H1 (cell line): Measurements from ENCODE around the gene GLIS2. TPM values are rescaled to one million over a fixed set of nuclear protein-coding genes. Genes with fewer than 3 reads are reported as not detected.

Source experiments
- CTCF ChIA-PET: fragments of 300-600 bp; sonication (Branson Sonifier 250); formaldehyde crosslinking; loops from one replicate; lab custom pipeline; 2021; ENCODE audit not compliant: partially characterized antibody; lab: Charles Lee
- POLR2A ChIA-PET: fragments of 300-600 bp; sonication (Branson Sonifier 250); formaldehyde crosslinking; loops from one replicate; lab custom pipeline; 2021; ENCODE audit warnings: inconsistent platforms; ENCODE audit not compliant: partially characterized antibody; lab: Charles Lee
- DNase-seq, 2 experiments: peaks; one replicate each; pipeline versions ENCODE4 v3.0.0 to v3.0.0-alpha.2; 2010 to 2022; ENCODE audit warnings: low spot score in 2 of 2, low read depth in 1 of 2, mixed read lengths in 1 of 2
- FAIRE-seq: peaks from 2 replicates; lab custom pipeline; 2011; peaks lifted over from hg19 to GRCh38; lab: Jason Lieb, UNC
- H2AFZ ChIP-seq: 2 replicates; pipeline ENCODE4 v1.8.1; 2012; ENCODE audit warnings: low read length, inconsistent platforms
- H2AK5ac ChIP-seq: 2 replicates; pipeline ENCODE4 v1.6.1; 2013; ENCODE audit warnings: low read depth, low read length
- H2BK120ac ChIP-seq: replicated peaks from 2 replicates; pipeline ENCODE3; 2013; ENCODE audit warnings: low read depth, low read length, inconsistent platforms
- H2BK12ac ChIP-seq: 2 replicates; pipeline ENCODE4 v1.6.1; 2013; ENCODE audit warnings: low read depth, low read length
- H2BK15ac ChIP-seq: 2 replicates; pipeline ENCODE4 v1.6.1; 2013; ENCODE audit warnings: low read length
- H2BK20ac ChIP-seq: 2 replicates; pipeline ENCODE4 v1.6.1; 2013; ENCODE audit warnings: low read length
- H2BK5ac ChIP-seq: 2 replicates; pipeline ENCODE4 v1.6.1; 2013; ENCODE audit warnings: low read depth, low read length
- H3K14ac ChIP-seq: 2 replicates; pipeline ENCODE4 v1.6.1; 2013; ENCODE audit warnings: inconsistent platforms; ENCODE audit not compliant: insufficient read length
- H3K18ac ChIP-seq: 2 replicates; pipeline ENCODE4 v1.6.1; 2013; ENCODE audit warnings: low read length; ENCODE audit errors: extremely low read depth
- H3K23ac ChIP-seq: 2 replicates; pipeline ENCODE4 v1.6.1; 2013; ENCODE audit warnings: inconsistent platforms; ENCODE audit not compliant: insufficient read length
- H3K23me2 ChIP-seq: 2 replicates; pipeline ENCODE4 v1.6.1; 2013; ENCODE audit warnings: low read depth, low read length
- H3K27ac ChIP-seq: 2 replicates; pipeline ENCODE4 v1.6.1; 2011; ENCODE audit warnings: low read depth, low read length, inconsistent platforms
- H3K27me3 ChIP-seq, 4 experiments: replicated peaks in 1 of 4; 1 replicate in 1 of 4; 2 replicates in 3 of 4; pipeline versions ENCODE4 v1.6.1 to v1.8.1; 2011 to 2013; ENCODE audit warnings: low read length in 3 of 4, mild to moderate bottlenecking in 3 of 4, inconsistent platforms in 2 of 4, mixed read lengths in 2 of 4, moderate library complexity in 1 of 4; ENCODE audit not compliant: control insufficient read depth in 3 of 4, insufficient read depth in 3 of 4; ENCODE audit errors: extremely low read depth in 1 of 4
- H3K36me3 ChIP-seq, 4 experiments: 2 replicates each; pipeline versions ENCODE4 v1.6.1 to v1.8.1; 2011 to 2013; ENCODE audit warnings: mild to moderate bottlenecking in 4 of 4, low read length in 3 of 4, moderate library complexity in 2 of 4, control low read depth in 1 of 4, inconsistent platforms in 1 of 4; ENCODE audit not compliant: insufficient read depth in 4 of 4, control insufficient read depth in 2 of 4
- H3K4ac ChIP-seq: replicated peaks from 2 replicates; pipeline ENCODE3; 2013; ENCODE audit warnings: low read length, low read depth, mixed read lengths, inconsistent platforms; ENCODE audit not compliant: insufficient read length
- H3K4me1 ChIP-seq, 4 experiments: replicated peaks in 1 of 4; 1 replicate in 1 of 4; 2 replicates in 3 of 4; pipeline versions ENCODE4 v1.6.1 to v1.8.1; 2011 to 2013; ENCODE audit warnings: low read length in 3 of 4, inconsistent platforms in 2 of 4, mixed read lengths in 1 of 4; ENCODE audit not compliant: insufficient read depth in 4 of 4, control insufficient read depth in 3 of 4
- H3K4me2 ChIP-seq, 2 experiments: 2 replicates each; pipeline versions ENCODE4 v1.6.1 to v1.8.1; 2011 to 2013; ENCODE audit warnings: low read depth in 2 of 2, low read length in 2 of 2, control low read depth in 1 of 2, inconsistent platforms in 1 of 2, mild to moderate bottlenecking in 1 of 2; ENCODE audit not compliant: insufficient read depth in 1 of 2
- H3K4me3 ChIP-seq, 4 experiments: fragments of 200-600, 300-600 bp in 1 of 4; sonication (generic), shearing (Covaris generic), sonication (Bioruptor Twin) in 1 of 4; 2 replicates each; pipeline versions ENCODE4 v1.5.1 to v1.8.1; 2011 to 2016; ENCODE audit warnings: low read length in 4 of 4, low read depth in 3 of 4, control low read depth in 2 of 4, inconsistent platforms in 2 of 4, mild to moderate bottlenecking in 2 of 4, mixed read lengths in 1 of 4, moderate library complexity in 1 of 4; ENCODE audit not compliant: insufficient read depth in 2 of 4; ENCODE audit errors: extremely low read depth in 1 of 4
- H3K56ac ChIP-seq: replicated peaks from 2 replicates; pipeline ENCODE3; 2013; ENCODE audit warnings: low read depth, mild to moderate bottlenecking, mixed read lengths, low read length, inconsistent platforms; ENCODE audit not compliant: insufficient read length
- H3K79me1 ChIP-seq: 2 replicates; pipeline ENCODE4 v1.6.1; 2013; ENCODE audit warnings: low read depth, low read length, control low read depth
- H3K79me2 ChIP-seq, 2 experiments: 2 replicates each; pipeline versions ENCODE4 v1.6.1 to v1.8.1; 2012 to 2013; ENCODE audit warnings: low read length in 2 of 2, mild to moderate bottlenecking in 2 of 2, inconsistent platforms in 1 of 2; ENCODE audit not compliant: insufficient read depth in 2 of 2, control insufficient read depth in 1 of 2
- H3K9ac ChIP-seq, 4 experiments: replicated peaks in 1 of 4; 1 replicate in 1 of 4; 2 replicates in 3 of 4; pipeline versions ENCODE4 v1.6.1 to v1.8.1; 2011 to 2013; ENCODE audit warnings: low read depth in 3 of 4, low read length in 3 of 4, control low read depth in 2 of 4, mild to moderate bottlenecking in 2 of 4, moderate library complexity in 2 of 4, inconsistent platforms in 1 of 4; ENCODE audit errors: extremely low read depth in 1 of 4
- H3K9me3 ChIP-seq, 2 experiments: 2 replicates each; pipeline versions ENCODE4 v1.6.1 to v1.8.1; 2012 to 2013; ENCODE audit warnings: mild to moderate bottlenecking in 2 of 2, moderate library complexity in 2 of 2, control low read depth in 1 of 2, inconsistent platforms in 1 of 2, low read depth in 1 of 2, low read length in 1 of 2, mixed read lengths in 1 of 2; ENCODE audit not compliant: insufficient read depth in 2 of 2
- H4K20me1 ChIP-seq, 2 experiments: replicated peaks in 1 of 2; 2 replicates each; pipeline versions ENCODE3 to v1.8.1; 2011 to 2013; ENCODE audit warnings: inconsistent platforms in 2 of 2, low read length in 2 of 2, mild to moderate bottlenecking in 1 of 2; ENCODE audit not compliant: insufficient read depth in 2 of 2, control insufficient read depth in 1 of 2
- H4K5ac ChIP-seq: 2 replicates; pipeline ENCODE4 v1.6.1; 2013; ENCODE audit warnings: low read length, low read depth, mixed read lengths, inconsistent platforms; ENCODE audit not compliant: insufficient read length
- H4K8ac ChIP-seq: 2 replicates; pipeline ENCODE4 v1.8.0; 2013; ENCODE audit warnings: mild to moderate bottlenecking, moderate library complexity, low read length, inconsistent platforms; ENCODE audit not compliant: insufficient read depth; ENCODE audit errors: extremely low read depth
- H4K91ac ChIP-seq: replicated peaks from 2 replicates; pipeline ENCODE3; 2013; ENCODE audit warnings: low read length, mixed read lengths, inconsistent platforms; ENCODE audit not compliant: insufficient read length
- ASH2L ChIP-seq: fragments of 200-600, 300-600 bp; sonication (generic); IDR thresholded peaks from one replicate; pipeline ENCODE4 v1.7.1; 2017; ENCODE audit warnings: low read length
- ATF3 ChIP-seq: IDR thresholded peaks from 2 replicates; pipeline ENCODE4 v1.6.1; 2011; ENCODE audit warnings: low read depth, mild to moderate bottlenecking, low read length; ENCODE audit not compliant: insufficient read depth
- BACH1 ChIP-seq: IDR thresholded peaks from 2 replicates; pipeline ENCODE4 v1.6.1; 2012; ENCODE audit warnings: low read length, improper control_type of control experiment
- CBX8 ChIP-seq: fragments of 300-800, 300-1000 bp; sonication (generic); IDR thresholded peaks from 2 replicates; pipeline ENCODE4 v1.7.1; 2016; ENCODE audit warnings: low read depth, low read length, borderline replicate concordance
- NANOG ChIP-seq: IDR thresholded peaks from 2 replicates; pipeline ENCODE4 v1.6.1; 2011; ENCODE audit warnings: low read length, low read depth, mild to moderate bottlenecking, inconsistent platforms; ENCODE audit not compliant: insufficient read depth, poor library complexity, severe bottlenecking
- POLR2AphosphoS5 ChIP-seq: IDR thresholded peaks from 2 replicates; pipeline ENCODE4 v1.6.1; 2011; ENCODE audit warnings: low read depth, low read length
- POU5F1 ChIP-seq: IDR thresholded peaks from 2 replicates; pipeline ENCODE4 v1.6.1; 2011; ENCODE audit warnings: low read depth, mild to moderate bottlenecking, low read length, moderate library complexity
- RAD21 ChIP-seq, 2 experiments: IDR thresholded peaks in 1 of 2; conservative IDR thresholded peaks in 1 of 2; 2 replicates each; pipeline ENCODE4 v1.6.1; 2011; ENCODE audit warnings: low read depth in 2 of 2, low read length in 2 of 2, improper control_type of control experiment in 1 of 2, inconsistent platforms in 1 of 2, mild to moderate bottlenecking in 1 of 2, moderate library complexity in 1 of 2
- RBBP5 ChIP-seq: IDR thresholded peaks from 2 replicates; pipeline ENCODE4 v1.7.1; 2012; ENCODE audit warnings: low read depth, mild to moderate bottlenecking, inconsistent platforms, low read length, moderate library complexity, borderline replicate concordance
- WGBS, 2 experiments: shearing (Covaris generic) in 1 of 2; methylation state at CpG; one replicate each; pipeline versions ENCODE4 v1.1.6 to v1.1.7; 2013 to 2015; ENCODE audit warnings: low lambda C conversion rate in 2 of 2, mixed read lengths in 2 of 2, inconsistent platforms in 1 of 2, low coverage in 1 of 2, missing lambda C conversion rate in 1 of 2; ENCODE audit not compliant: insufficient replicate concordance in 2 of 2, insufficient coverage in 1 of 2, insufficient read length in 1 of 2; ENCODE audit errors: extremely low coverage in 1 of 2, missing lambda C conversion rate in 1 of 2; 5-methylcytosine and 5-hydroxymethylcytosine counted together
- polyA plus RNA-seq, 7 experiments: library from polyadenylated mRNA; depleted of rRNA in 3 of 7; stranded (reverse) in 5 of 7; unstranded in 2 of 7; fragments of >200 nt in 5 of 7; fragments of 200-250 nt in 2 of 7; gene quantifications; 1 replicate in 5 of 7; 2 replicates in 1 of 7; 4 replicates in 1 of 7; pipeline versions ENCODE4 v1.2.1 to v1.2.3, GENCODE V29; 2011 to 2013; ENCODE audit warnings: missing spikeins in 2 of 7, mixed read lengths in 2 of 7
- total RNA-seq: library from RNA; stranded (reverse); fragmentation: NEBNext Ultra II Directional; extraction: Animal tissue kit (Norgen Biotek cat#: 25700); gene quantifications from 2 replicates; pipeline ENCODE4 v1.2.1, GENCODE V29; 2021
- TF ChIP-seq, protein P1 (sequence below): IDR thresholded peaks from 2 replicates; pipeline ENCODE4 v1.6.1; 2012; ENCODE audit warnings: inconsistent platforms

Gene GLIS2
- total and polyA plus RNA-seq, 2 of the 8 experiments (the other 6 are each of a cell fraction or from before 2014, with no cell fraction given), result 4.3 to 17.4 TPM

GRCh38 chr16:4309102-4309832 lies 6.6 kb upstream of the GLIS2 start:
- H3K36me3 ChIP-seq, result peaks cover 0 to 3% (median under 1%) of the 10 kb centered on the region in 4 experiments; a peak in 1 of 8 replicates
- peaks cover 0 to 7% (median 4%) of the 10 kb centered on the region in 4 experiments; a peak in 6 of 7 replicates for H3K27me3 ChIP-seq
- H4K20me1 ChIP-seq, result peaks cover 0 to 6% of the 10 kb centered on the region in 2 experiments
- peaks cover 0 to 6% of the 10 kb centered on the region in 2 experiments; a peak in 1 of 4 replicates for H3K79me2 ChIP-seq
- peak overlapping the region; percentile 33 for H4K91ac ChIP-seq
- WGBS, 2 experiments, result 85% methylated on average over 14 of the region's 14 CpGs; no CpG with 5 or more reads in 1 of the 2 experiments
- H3K23ac ChIP-seq, result no peak overlapping the region
- H2BK20ac ChIP-seq, result 0 out of 2 replicates have a peak overlapping the region, but pooled peaks have one; percentile 48
- H3K4me3 ChIP-seq, result no peak overlapping the region
- H3K56ac ChIP-seq, result no peak overlapping the region
- peak overlapping the region; percentile 71 for H3K4ac ChIP-seq
- H2AK5ac ChIP-seq, result peak overlapping the region; percentile 88
- H3K79me1 ChIP-seq, result peaks cover 7% of the 10 kb centered on the region; the same call in 1 of the 2 replicates
- CTCF ChIA-PET, result interaction anchor here (0.6 to 16.7 kb wide), 24 partner anchors 8 to 94 kb away, joined by 3 to 300 read pairs (median 10); partner anchors contain the start of gene PAM16
- H3K18ac ChIP-seq, result no peak overlapping the region
- FAIRE-seq (no peak), DNase-seq (no peak)
- H3K9me3 ChIP-seq, result no peaks in the 10 kb centered on the region
- H3K4me2 ChIP-seq, result no peak overlapping the region
- no peak overlapping the region for H2BK120ac ChIP-seq
- H2BK12ac ChIP-seq, result peak overlapping the region; percentile 68; the same call in 1 of the 2 replicates
- no peak overlapping the region for H3K9ac ChIP-seq
- no peak overlapping the region for H3K14ac ChIP-seq
- no peak overlapping the region for H2AFZ ChIP-seq
- no peak overlapping the region for H4K5ac ChIP-seq
- H4K8ac ChIP-seq, result no peak overlapping the region; the same call in 1 of the 2 replicates
- no peak overlapping the region for H3K27ac ChIP-seq
- H3K4me1 ChIP-seq, result peaks cover 0 to 18% (median 13%) of the 10 kb centered on the region in 4 experiments; a peak in 6 of 7 replicates
- peak overlapping the region; percentile 35; the same call in 1 of the 2 replicates for H2BK5ac ChIP-seq
- 0 out of 2 replicates have a peak overlapping the region, but pooled peaks have one; percentile 65 for H2BK15ac ChIP-seq
- peaks cover 9% of the 10 kb centered on the region for H3K23me2 ChIP-seq
- POLR2A ChIA-PET, result interaction anchor here (0.8 to 25.6 kb wide), 8 partner anchors 13 to 94 kb away, joined by 3 to 403 read pairs (median 5); partner anchors contain the start of gene TFAP4
- TF ChIP-seq ATF3 (no peak), RAD21 (IDR thresholded peaks at IDR 0.05 in 1 of 2, conservative IDR thresholded peaks at IDR 0.05 in 1 of 2; ENCODE audit: low read depth in 2 of 2, low read length in 2 of 2) (no peak), POU5F1 (no peak), ASH2L (no peak), NANOG (no peak), RBBP5 (no peak), CBX8 (no peak), POLR2AphosphoS5 (no peak), BACH1 (no peak)
- TF ChIP-seq, protein P1, sequence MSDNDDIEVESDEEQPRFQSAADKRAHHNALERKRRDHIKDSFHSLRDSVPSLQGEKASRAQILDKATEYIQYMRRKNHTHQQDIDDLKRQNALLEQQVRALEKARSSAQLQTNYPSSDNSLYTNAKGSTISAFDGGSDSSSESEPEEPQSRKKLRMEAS, result no peak
